GM12878 (cell line): Measurements from ENCODE around the gene SOX4. TPM values are rescaled to one million over a fixed set of nuclear protein-coding genes. Genes with fewer than 3 reads are reported as not detected.

ENCODE experiments used
- ATAC-seq: fragments of 200-7000 bp; cut with Tn5 transposase; 3 replicates; pipeline ENCODE4 v1.9.1; 2020; ENCODE audit warnings: mild to moderate bottlenecking, moderate library complexity
- BruUV-seq: library from RNA; stranded (reverse); fragments of 400-500 nt; replicated peaks from 2 replicates; lab custom pipeline; 2021; lab: Mats Ljungman, UMichigan
- CTCF ChIA-PET: fragments of 300-600 bp; sonication (Branson Sonifier 250); formaldehyde crosslinking; extraction: SDS; loops from one replicate; lab custom pipeline; 2021; ENCODE audit warnings: inconsistent platforms; lab: Yijun Ruan, JAX
- POLR2A ChIA-PET: fragments of 350-600 bp; formaldehyde crosslinking; extraction: SDS; loops from one replicate; lab custom pipeline; 2021; ENCODE audit warnings: inconsistent platforms; lab: Charles Lee
- RAD21 ChIA-PET: fragments of 300-600 bp; sonication (Branson Sonifier 250); formaldehyde crosslinking; loops from one replicate; lab custom pipeline; 2023; ENCODE audit warnings: antibody characterized with exemption; ENCODE audit not compliant: unreplicated experiment; lab: Charles Lee
- SMC1A ChIA-PET: fragments of 300-600 bp; sonication (Branson Sonifier 250); formaldehyde crosslinking; loops from one replicate; lab custom pipeline; 2023; ENCODE audit not compliant: unreplicated experiment, uncharacterized antibody; lab: Charles Lee
- DNase-seq: peaks from one replicate; pipeline ENCODE4 v3.0.0-alpha.2; 2011; ENCODE audit warnings: low read depth, low spot score
- FAIRE-seq: peaks from 3 replicates; lab custom pipeline; 2011; peaks lifted over from hg19 to GRCh38; lab: Jason Lieb, UNC
- H2AFZ ChIP-seq: 2 replicates; pipeline ENCODE4 v1.6.0; 2011; ENCODE audit warnings: low read depth, low read length, control low read depth; ENCODE audit not compliant: control insufficient read depth
- H3K27ac ChIP-seq: 2 replicates; pipeline ENCODE4 v1.5.1; 2011; ENCODE audit warnings: control low read depth; ENCODE audit not compliant: control insufficient read depth, insufficient read depth
- H3K27me3 ChIP-seq, 2 experiments: replicated peaks in 1 of 2; 2 replicates each; pipeline versions ENCODE4 v1.6.0 to v1.6.1; 2011; ENCODE audit warnings: low read length in 1 of 2; ENCODE audit not compliant: control insufficient read depth in 2 of 2, insufficient read depth in 2 of 2
- H3K36me3 ChIP-seq, 2 experiments: 2 replicates each; pipeline ENCODE4 v1.5.1; 2011; ENCODE audit warnings: low read length in 1 of 2; ENCODE audit not compliant: control insufficient read depth in 2 of 2, insufficient read depth in 2 of 2
- H3K4me1 ChIP-seq: 2 replicates; pipeline ENCODE4 v1.6.1; 2011; ENCODE audit warnings: mild to moderate bottlenecking, low read length, moderate library complexity, mixed read lengths; ENCODE audit not compliant: control insufficient read depth, insufficient read depth
- H3K4me2 ChIP-seq: 2 replicates; pipeline ENCODE4 v1.6.0; 2011; ENCODE audit warnings: control low read depth; ENCODE audit not compliant: control insufficient read depth, insufficient read depth
- H3K4me3 ChIP-seq: fragments of 200-600 bp; sonication (generic); 2 replicates; pipeline ENCODE4 v1.5.1; 2016
- H3K79me2 ChIP-seq: 2 replicates; pipeline ENCODE4 v1.6.0; 2011; ENCODE audit warnings: low read length; ENCODE audit not compliant: control insufficient read depth, insufficient read depth
- H3K9ac ChIP-seq: 2 replicates; pipeline ENCODE4 v1.8.0; 2011; ENCODE audit warnings: low read length, control low read depth, mixed read lengths; ENCODE audit not compliant: control insufficient read depth, insufficient read depth
- H3K9me3 ChIP-seq: replicated peaks from 3 replicates; pipeline ENCODE4 v1.5.1; 2011; ENCODE audit warnings: mild to moderate bottlenecking, low read length; ENCODE audit not compliant: control insufficient read depth, insufficient read depth
- H4K20me1 ChIP-seq: 2 replicates; pipeline ENCODE4 v1.6.0; 2011; ENCODE audit not compliant: control insufficient read depth, insufficient read depth
- CHD2 ChIP-seq: IDR thresholded peaks from 2 replicates; pipeline ENCODE4 v1.6.1; 2011; ENCODE audit warnings: low read depth, low read length, improper control_type of control experiment, borderline replicate concordance
- CREB1 ChIP-seq: IDR thresholded peaks from 2 replicates; pipeline ENCODE4 v1.6.1; 2012; ENCODE audit warnings: low read depth, mild to moderate bottlenecking, inconsistent platforms
- DPF2 ChIP-seq: fragments of 450-650 bp; IDR thresholded peaks from 2 replicates; pipeline ENCODE4 v1.6.1; 2017; ENCODE audit warnings: mild to moderate bottlenecking
- EGR1 ChIP-seq, 2 experiments: IDR thresholded peaks; 1 replicate in 1 of 2; 2 replicates in 1 of 2; pipeline ENCODE4 v1.6.1; 2011 to 2012; ENCODE audit warnings: low read depth in 2 of 2, low read length in 2 of 2, borderline replicate concordance in 1 of 2, mild to moderate bottlenecking in 1 of 2, moderate library complexity in 1 of 2
- ELK1 ChIP-seq: IDR thresholded peaks from 2 replicates; pipeline ENCODE4 v1.6.1; 2012; ENCODE audit warnings: low read depth, low read length, improper control_type of control experiment
- IKZF2 ChIP-seq, 2 experiments: fragments of 450-650 bp; IDR thresholded peaks; 2 replicates each; pipeline ENCODE4 v1.6.1; 2017; ENCODE audit warnings: mild to moderate bottlenecking in 2 of 2, moderate library complexity in 2 of 2
- IRF3 ChIP-seq: fragments of 450-650 bp; IDR thresholded peaks from 2 replicates; pipeline ENCODE4 v1.6.1; 2014; ENCODE audit warnings: mild to moderate bottlenecking
- IRF5 ChIP-seq: fragments of 450-650 bp; IDR thresholded peaks from 2 replicates; pipeline ENCODE4 v1.6.1; 2017; ENCODE audit warnings: borderline replicate concordance
- KLF5 ChIP-seq: fragments of 450-650 bp; IDR thresholded peaks from 2 replicates; pipeline ENCODE4 v1.6.1; 2014; ENCODE audit warnings: mild to moderate bottlenecking; ENCODE audit not compliant: partially characterized antibody
- MEF2B ChIP-seq: fragments of 450-650 bp; IDR thresholded peaks from 2 replicates; pipeline ENCODE4 v1.6.1; 2018; ENCODE audit warnings: mild to moderate bottlenecking, moderate library complexity; ENCODE audit not compliant: partially characterized antibody, poor library complexity, severe bottlenecking
- MXI1 ChIP-seq: fragments of 150-350 bp; IDR thresholded peaks from 2 replicates; pipeline ENCODE4 v1.6.1; 2011; ENCODE audit warnings: low read depth, mild to moderate bottlenecking, inconsistent platforms, low read length, improper control_type of control experiment
- PKNOX1 ChIP-seq: fragments of 450-650 bp; IDR thresholded peaks from 2 replicates; pipeline ENCODE4 v1.6.1; 2016; ENCODE audit warnings: mild to moderate bottlenecking
- RB1 ChIP-seq: fragments of 450-650 bp; formaldehyde crosslinking; IDR thresholded peaks from 2 replicates; pipeline ENCODE4 v1.6.1; 2017; ENCODE audit warnings: mild to moderate bottlenecking, borderline replicate concordance
- RELB ChIP-seq: fragments of 450-650 bp; IDR thresholded peaks from 2 replicates; pipeline ENCODE4 v1.6.1; 2017; ENCODE audit warnings: low read depth, mild to moderate bottlenecking, moderate library complexity
- SMC3 ChIP-seq: IDR thresholded peaks from 2 replicates; pipeline ENCODE4 v1.6.1; 2011; ENCODE audit warnings: low read length, improper control_type of control experiment, borderline replicate concordance
- STAT3 ChIP-seq: IDR thresholded peaks from 2 replicates; pipeline ENCODE4 v1.6.1; 2011; ENCODE audit warnings: low read depth, low read length, improper control_type of control experiment
- USF1 ChIP-seq: IDR thresholded peaks from 2 replicates; pipeline ENCODE4 v1.6.1; 2011; ENCODE audit warnings: borderline replicate concordance, low read depth, mild to moderate bottlenecking, moderate library complexity, mixed read lengths, low read length; ENCODE audit not compliant: insufficient read depth; ENCODE audit errors: extremely low read length
- ZBED1 ChIP-seq: IDR thresholded peaks from 2 replicates; pipeline ENCODE4 v1.6.1; 2016; ENCODE audit warnings: borderline replicate concordance
- WGBS: methylation state at CpG from one replicate; pipeline ENCODE4 v1.1.6; 2016; ENCODE audit warnings: low lambda C conversion rate; ENCODE audit not compliant: insufficient replicate concordance, insufficient coverage; ENCODE audit errors: missing lambda C conversion rate; 5-methylcytosine and 5-hydroxymethylcytosine counted together
- in situ Hi-C: fragments of 300-500 bp; cut with MboI; formaldehyde crosslinking; loops from 9 replicates; pipeline ENCODE4 v1.14.3; 2018; ENCODE audit warnings: mixed read lengths
- intact Hi-C: fragments of 100-400 bp; cut with micrococcal nuclease; formaldehyde crosslinking; loops from one replicate; pipeline ENCODE4 v1.14.2; 2022; ENCODE audit not compliant: unreplicated experiment
- polyA plus RNA-seq, 11 experiments: library from polyadenylated mRNA; depleted of rRNA in 4 of 11; unstranded in 6 of 11; stranded (reverse) in 5 of 11; fragments of >200 nt; fragmentation: Nextera tagmentation in 4 of 11; fragmentation: Illumina TruSeq in 1 of 11; extraction: Ambion mirVana in 4 of 11; extraction: Trizol in 1 of 11; gene quantifications; 1 replicate in 1 of 11; 2 replicates in 10 of 11; pipeline versions ENCODE4 v1.2.1 to v1.2.3, GENCODE V29; 2011 to 2016; ENCODE audit warnings: inconsistent platforms in 2 of 11, missing spikeins in 2 of 11, low read depth in 1 of 11
- total RNA-seq, 4 experiments: library from RNA; depleted of rRNA in 3 of 4; stranded (reverse); fragments of >200 nt in 3 of 4; fragmentation: Illumina TruSeq in 1 of 4; extraction: Trizol in 1 of 4; gene quantifications; 2 replicates each; pipeline versions ENCODE4 v1.2.1 to v1.2.3, GENCODE V29; 2013 to 2021

SOX4 gene
- total and polyA plus RNA-seq, 10 of the 15 experiments (the other 5 are each of a cell fraction or from before 2014, with no cell fraction given), result 16.8 to 119 (median 26.5) TPM

GRCh38 chr6:21613809-21614208, 20.3 kb downstream of the SOX4 start:
- FAIRE-seq (no peak), ATAC-seq (no peak), DNase-seq (no peak)
- no peaks in the 10 kb centered on the region for H3K36me3 ChIP-seq
- no peaks in the 10 kb centered on the region for H4K20me1 ChIP-seq
- no peak overlapping the region for H3K4me2 ChIP-seq
- ChIA-PET CTCF (interaction anchor here (0.6 kb wide), 2 partner anchors 491 to 1979 kb away, joined by 3 read pairs; no protein-coding TSS in a partner anchor), POLR2A (interaction anchor here (1.0 kb wide), 1 partner anchor 21 kb away, joined by 3 read pairs; the partner anchor contains the start of gene SOX4), SMC1A (interaction anchor here (1.1 to 1.3 kb wide), 2 partner anchors 10 to 11 kb away, joined by 3 read pairs; no protein-coding TSS in a partner anchor), RAD21 (no interaction called here)
- no peaks in the 10 kb centered on the region for H3K27me3 ChIP-seq
- intact Hi-C loops, result no loop called here
- no peaks in the 10 kb centered on the region for H3K79me2 ChIP-seq
- H2AFZ ChIP-seq, result no peak overlapping the region
- H3K9me3 ChIP-seq, result no peaks in the 10 kb centered on the region
- no TSS peak for BruUV-seq
- 46% methylated on average over 2 of the region's 2 CpGs for WGBS
- in situ Hi-C loops, result no loop called here
- H3K27ac ChIP-seq, result no peak overlapping the region
- H3K9ac ChIP-seq, result no peak overlapping the region
- H3K4me3 ChIP-seq, result no peak overlapping the region
- no peaks in the 10 kb centered on the region for H3K4me1 ChIP-seq
- TF ChIP-seq STAT3 (no peak), IKZF2 (IDR thresholded peaks at IDR 0.05) (no peak), ZBED1 (no peak), IRF5 (no peak), DPF2 (no peak), CREB1 (no peak), EGR1 (IDR thresholded peaks at IDR 0.05; ENCODE audit: borderline replicate concordance in 1 of 2, low read depth in 2 of 2, low read length in 2 of 2) (no peak), MEF2B (no peak), KLF5 (no peak), PKNOX1 (no peak), ELK1 (no peak), MXI1 (no peak), SMC3 (no peak), CHD2 (no peak), USF1 (no peak), RB1 (no peak), RELB (no peak), IRF3 (no peak)
